KMS-11 (cell line): Measurements from ENCODE around the gene CES4A.

Experiments
- H2AFZ ChIP-seq: fragments of 200-600 bp; sonication (generic); 2 replicates; pipeline ENCODE4 v1.6.1; 2016; ENCODE audit warnings: antibody characterized with exemption, mixed run types, low read depth
- H3K27ac ChIP-seq: fragments of 200-600 bp; sonication (generic); 2 replicates; pipeline ENCODE4 v1.6.1; 2016; ENCODE audit warnings: mild to moderate bottlenecking, mixed run types
- H3K27me3 ChIP-seq: fragments of 200-600 bp; sonication (generic); 2 replicates; pipeline ENCODE4 v1.6.1; 2017; ENCODE audit warnings: mild to moderate bottlenecking, low read depth, mixed run types, moderate library complexity; ENCODE audit not compliant: insufficient read depth
- H3K36me3 ChIP-seq: fragments of 200-600 bp; sonication (generic); 2 replicates; pipeline ENCODE4 v1.6.1; 2017; ENCODE audit warnings: mild to moderate bottlenecking, mixed run types; ENCODE audit not compliant: insufficient read depth
- H3K4me1 ChIP-seq: fragments of 200-600 bp; sonication (generic); 2 replicates; pipeline ENCODE4 v1.6.1; 2016; ENCODE audit warnings: mild to moderate bottlenecking, low read depth, mixed run types; ENCODE audit not compliant: poor library complexity, severe bottlenecking
- H3K4me2 ChIP-seq: fragments of 200-600 bp; sonication (generic); 2 replicates; pipeline ENCODE4 v1.7.0; 2016; ENCODE audit warnings: mild to moderate bottlenecking, mixed run types
- H3K4me3 ChIP-seq: fragments of 200-600 bp; sonication (generic); IDR thresholded peaks from 2 replicates; pipeline ENCODE4 v1.6.1; 2017; ENCODE audit warnings: low read depth, low read length, mixed read lengths; ENCODE audit not compliant: insufficient read depth
- H3K79me2 ChIP-seq: fragments of 200-600 bp; sonication (generic); 2 replicates; pipeline ENCODE4 v1.6.1; 2016; ENCODE audit warnings: low read depth, mixed run types; ENCODE audit not compliant: insufficient read depth
- H3K9ac ChIP-seq: fragments of 200-600 bp; sonication (generic); 2 replicates; pipeline ENCODE4 v1.6.1; 2016; ENCODE audit warnings: mild to moderate bottlenecking, mixed run types
- H4K20me1 ChIP-seq: fragments of 200-600 bp; sonication (generic); 2 replicates; pipeline ENCODE4 v1.6.1; 2016; ENCODE audit warnings: mild to moderate bottlenecking, mixed run types; ENCODE audit not compliant: insufficient read depth
- CTCF ChIP-seq: fragments of 200-600 bp; sonication (generic); conservative IDR thresholded peaks from 2 replicates; pipeline ENCODE4 v1.6.1; 2017; ENCODE audit warnings: low read depth, mild to moderate bottlenecking, antibody characterized with exemption, low read length, moderate library complexity, mixed read lengths

The CES4A gene

DNA sequence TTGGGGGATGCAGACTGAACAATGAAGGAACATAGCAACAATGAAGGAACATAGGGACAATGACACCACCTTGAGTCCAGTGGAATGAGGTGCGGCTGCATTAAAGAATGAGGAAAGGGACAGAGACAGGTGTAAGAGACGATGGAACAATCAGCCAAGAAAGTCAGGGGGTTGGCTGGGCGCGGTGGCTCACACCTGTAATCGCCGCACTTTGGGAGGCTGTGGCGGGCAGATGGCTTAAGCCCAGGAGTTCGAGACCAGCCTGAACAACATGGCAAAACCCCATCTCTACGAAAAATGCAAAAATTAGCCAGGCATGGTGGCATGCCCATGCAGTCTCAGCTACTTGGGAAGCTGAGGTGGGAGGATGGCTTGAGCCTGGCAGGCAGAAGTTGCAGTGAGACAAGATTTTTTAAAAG, 26.9 kb downstream of the CES4A start:
- H3K4me3 ChIP-seq: no peak overlapping the region
- no peaks in the 10 kb centered on the region for H3K79me2 ChIP-seq
- H3K27me3 ChIP-seq: peaks cover 12% of the 10 kb centered on the region
- no peak overlapping the region for H3K9ac ChIP-seq
- no peaks in the 10 kb centered on the region for H3K36me3 ChIP-seq
- H2AFZ ChIP-seq: no peak overlapping the region
- H3K4me1 ChIP-seq: peaks cover 9% of the 10 kb centered on the region
- no peak for TF ChIP-seq CTCF
- no peak overlapping the region for H3K4me2 ChIP-seq
- H3K27ac ChIP-seq: no peak overlapping the region
- H4K20me1 ChIP-seq: no peaks in the 10 kb centered on the region

- Histone ChIP-seq H3K36me3 (no peaks in the 10 kb centered on the region), H3K9ac (no peak overlapping the region), H3K4me3 (no peak overlapping the region), H3K4me1 (peaks cover 9% of the 10 kb centered on the region), H4K20me1 (no peaks in the 10 kb centered on the region), H2AFZ (no peak overlapping the region), H3K27me3 (peaks cover 12% of the 10 kb centered on the region), H3K79me2 (no peaks in the 10 kb centered on the region), H3K27ac (no peak overlapping the region), H3K4me2 (no peak overlapping the region)
- no peak for TF ChIP-seq CTCF
Observed at GRCh38 chr16:67016143-67016542, 27.8 kb downstream of the CES4A start.

DNA sequence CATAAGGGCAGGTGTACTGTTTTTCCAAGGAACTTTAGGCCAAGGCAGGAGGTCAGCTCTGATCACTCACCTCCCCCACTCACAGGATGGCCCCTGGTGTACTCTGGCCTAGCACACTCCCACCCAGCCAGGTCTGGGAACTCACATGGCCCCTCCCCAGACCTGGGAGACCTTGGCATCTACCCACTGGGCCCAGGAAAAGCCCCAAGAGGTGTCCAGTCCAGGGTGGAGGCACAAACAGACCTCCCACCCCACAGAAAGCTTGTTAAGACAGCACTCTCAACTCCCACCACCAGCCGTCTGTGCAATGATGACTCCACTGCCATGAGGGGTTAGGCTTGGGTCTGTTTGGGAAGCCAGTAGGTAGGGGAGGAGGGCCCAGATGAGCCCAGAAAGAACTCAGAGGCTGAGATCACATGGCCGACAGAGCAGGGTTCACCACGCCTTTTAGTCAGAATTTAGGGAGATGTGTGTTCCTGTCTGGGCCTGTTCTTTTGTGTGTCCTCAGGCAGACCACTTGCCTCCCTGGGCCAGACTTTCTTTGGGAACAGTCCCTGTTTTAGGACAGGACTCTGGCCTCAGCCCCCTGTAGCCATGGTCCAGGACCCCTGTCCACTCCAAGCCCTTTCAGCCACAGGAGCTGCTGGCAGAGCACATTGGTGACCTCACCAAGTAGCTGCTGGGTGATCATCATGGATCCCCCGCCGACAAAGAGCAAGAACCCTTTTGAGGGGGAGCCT, 28.5 kb downstream of the CES4A start:
- H3K4me2 ChIP-seq: no peak overlapping the region
- no peak overlapping the region for H2AFZ ChIP-seq
- H3K79me2 ChIP-seq: no peaks in the 10 kb centered on the region
- no peaks in the 10 kb centered on the region for H4K20me1 ChIP-seq
- TF ChIP-seq CTCF: no peak
- no peak overlapping the region for H3K4me3 ChIP-seq
- no peaks in the 10 kb centered on the region for H3K36me3 ChIP-seq
- no peak overlapping the region for H3K9ac ChIP-seq
- H3K4me1 ChIP-seq: peaks cover 9% of the 10 kb centered on the region
- H3K27me3 ChIP-seq: peaks cover 12% of the 10 kb centered on the region
- no peak overlapping the region for H3K27ac ChIP-seq

GRCh38 chr16:67017421-67017750, 29.0 kb downstream of the CES4A start:
- Histone ChIP-seq H3K9ac (no peak overlapping the region), H3K4me3 (no peak overlapping the region), H3K4me1 (peaks cover 9% of the 10 kb centered on the region), H3K27ac (no peak overlapping the region), H4K20me1 (no peaks in the 10 kb centered on the region), H3K4me2 (no peak overlapping the region), H3K36me3 (no peaks in the 10 kb centered on the region), H3K27me3 (peaks cover 12% of the 10 kb centered on the region), H3K79me2 (no peaks in the 10 kb centered on the region), H2AFZ (no peak overlapping the region)
- TF ChIP-seq CTCF: no peak
